Endothelial cell of umbilical vein (primary cell): ENCODE results near the gene CRB1. TPM values are rescaled to one million over a fixed set of nuclear protein-coding genes. Genes with fewer than 3 reads are reported as not detected.

Source experiments
- BruUV-seq: library from RNA; stranded (reverse); fragments of 400-500 nt; replicated peaks from 2 replicates; lab custom pipeline; 2021; lab: Mats Ljungman, UMichigan
- CTCF ChIA-PET: fragments of 300-600, 350-600 bp; sonication (Branson Sonifier 250); formaldehyde crosslinking; loops from one replicate; lab custom pipeline; 2021; ENCODE audit warnings: antibody characterized with exemption, inconsistent platforms; lab: Charles Lee
- POLR2A ChIA-PET: fragments of 300-600, 350-600 bp; sonication (Branson Sonifier 250); formaldehyde crosslinking; loops from one replicate; lab custom pipeline; 2021; ENCODE audit warnings: antibody characterized with exemption, inconsistent platforms; lab: Charles Lee
- DNase-seq: peaks from one replicate; pipeline ENCODE4 v3.0.0-alpha.2; 2011; ENCODE audit warnings: low read depth, low spot score
- FAIRE-seq: peaks from 2 replicates; lab custom pipeline; 2011; peaks lifted over from hg19 to GRCh38; lab: Jason Lieb, UNC
- H2AFZ ChIP-seq: 2 replicates; pipeline ENCODE4 v1.6.0; 2012; ENCODE audit warnings: low read depth, low read length, control low read depth, inconsistent platforms
- H3K27ac ChIP-seq: 2 replicates; pipeline ENCODE4 v1.5.1; 2011; ENCODE audit warnings: low read depth, mild to moderate bottlenecking, control low read depth, low read length, moderate library complexity; ENCODE audit not compliant: insufficient read depth
- H3K27me3 ChIP-seq, 2 experiments: 2 replicates each; pipeline versions ENCODE4 v1.6.0 to v1.6.1; 2011; ENCODE audit warnings: low read length in 2 of 2, mixed read lengths in 1 of 2; ENCODE audit not compliant: control insufficient read depth in 2 of 2, insufficient read depth in 2 of 2
- H3K36me3 ChIP-seq, 2 experiments: 2 replicates in 1 of 2; 3 replicates in 1 of 2; pipeline ENCODE4 v1.5.1; 2011; ENCODE audit warnings: low read length in 2 of 2, mild to moderate bottlenecking in 1 of 2, moderate library complexity in 1 of 2; ENCODE audit not compliant: control insufficient read depth in 2 of 2, insufficient read depth in 2 of 2; ENCODE audit errors: extremely low read depth in 1 of 2
- H3K4me1 ChIP-seq: 3 replicates; pipeline ENCODE4 v1.5.1; 2011; ENCODE audit warnings: mild to moderate bottlenecking, low read length; ENCODE audit not compliant: control insufficient read depth, insufficient read depth; ENCODE audit errors: extremely low read depth
- H3K4me2 ChIP-seq: 2 replicates; pipeline ENCODE4 v1.6.1; 2011; ENCODE audit warnings: low read length, control low read depth, mixed read lengths; ENCODE audit not compliant: insufficient read depth
- H3K4me3 ChIP-seq, 3 experiments: fragments of 200-600 bp in 1 of 3; sonication (generic), shearing (Covaris generic) in 1 of 3; replicated peaks in 1 of 3; 2 replicates each; pipeline ENCODE4 v1.5.1; 2011 to 2016; ENCODE audit warnings: control low read depth in 3 of 3, low read length in 3 of 3, mild to moderate bottlenecking in 2 of 3, inconsistent platforms in 1 of 3, low read depth in 1 of 3, moderate library complexity in 1 of 3; ENCODE audit not compliant: insufficient read depth in 1 of 3
- H3K79me2 ChIP-seq: 2 replicates; pipeline ENCODE4 v1.6.0; 2012; ENCODE audit warnings: low read length, inconsistent platforms; ENCODE audit not compliant: control insufficient read depth, insufficient read depth
- H3K9ac ChIP-seq: replicated peaks from 2 replicates; pipeline ENCODE3; 2011; ENCODE audit warnings: low read length, control low read depth; ENCODE audit not compliant: insufficient read depth; ENCODE audit errors: extremely low read depth
- H3K9me1 ChIP-seq: replicated peaks from 3 replicates; pipeline ENCODE4 v1.6.0; 2011; ENCODE audit warnings: mild to moderate bottlenecking, low read length; ENCODE audit not compliant: control insufficient read depth, insufficient read depth; ENCODE audit errors: extremely low read depth
- H3K9me3 ChIP-seq: replicated peaks from 2 replicates; pipeline ENCODE4 v1.5.1; 2012; ENCODE audit warnings: low read length, inconsistent platforms; ENCODE audit not compliant: control insufficient read depth, insufficient read depth
- H4K20me1 ChIP-seq: replicated peaks from 2 replicates; pipeline ENCODE3; 2011; ENCODE audit warnings: mild to moderate bottlenecking, low read length; ENCODE audit not compliant: control insufficient read depth, insufficient read depth; ENCODE audit errors: extremely low read depth
- CTCF ChIP-seq, 2 donors: IDR thresholded peaks; 1 replicate in 1 of 2; 2 replicates in 1 of 2; pipeline ENCODE4 v1.5.1; 2011; ENCODE audit warnings: low read length in 2 of 2, mild to moderate bottlenecking in 2 of 2, moderate library complexity in 2 of 2, control low read depth in 1 of 2, inconsistent platforms in 1 of 2, low read depth in 1 of 2; ENCODE audit not compliant: insufficient read depth in 1 of 2; ENCODE audit errors: extremely low read depth in 1 of 2
- EZH2 ChIP-seq: IDR thresholded peaks from 2 replicates; pipeline ENCODE4 v1.6.1; 2012; ENCODE audit warnings: borderline replicate concordance, low read depth, mild to moderate bottlenecking, moderate library complexity, low read length, inconsistent platforms; ENCODE audit not compliant: severe bottlenecking
- FOS ChIP-seq: IDR thresholded peaks from 2 replicates; pipeline ENCODE4 v1.6.1; 2011; ENCODE audit warnings: mild to moderate bottlenecking, low read length, moderate library complexity, borderline replicate concordance; ENCODE audit not compliant: insufficient read depth
- JUN ChIP-seq: IDR thresholded peaks from 2 replicates; pipeline ENCODE4 v1.6.1; 2011; ENCODE audit warnings: borderline replicate concordance, low read depth; ENCODE audit not compliant: insufficient read length, insufficient read depth
- MAX ChIP-seq: IDR thresholded peaks from 2 replicates; pipeline ENCODE4 v1.6.1; 2011; ENCODE audit not compliant: insufficient read depth, insufficient read length
- MYC ChIP-seq: IDR thresholded peaks from one replicate; pipeline ENCODE4 v1.6.1; 2011; ENCODE audit warnings: mild to moderate bottlenecking, low read depth, low read length
- POLR2A ChIP-seq: IDR thresholded peaks from 2 replicates; pipeline ENCODE4 v1.6.1; 2012; ENCODE audit warnings: low read depth, mild to moderate bottlenecking, control low read depth, low read length
- POLR2AphosphoS5 ChIP-seq: IDR thresholded peaks from 2 replicates; pipeline ENCODE4 v1.6.1; 2012; ENCODE audit warnings: low read depth, mild to moderate bottlenecking, control low read depth, low read length, moderate library complexity; ENCODE audit not compliant: insufficient read depth
- dilution Hi-C: fragments of 300-500 bp; cut with MboI; formaldehyde crosslinking; loops from one replicate; pipeline ENCODE4 v1.15.0; 2019; ENCODE audit warnings: low sequenced_read_pairs; ENCODE audit not compliant: extremely low pct_ligation_motif_present
- intact Hi-C: fragments of 100-400 bp; cut with micrococcal nuclease; formaldehyde crosslinking; loops from one replicate; pipeline ENCODE4 v1.10.0; 2022
- polyA plus RNA-seq, 4 experiments: library from polyadenylated mRNA; depleted of rRNA in 3 of 4; stranded (reverse) in 3 of 4; unstranded in 1 of 4; fragments of >200 nt; gene quantifications; 2 replicates each; pipeline versions ENCODE4 v1.2.1 to v1.2.3, GENCODE V29; 2011 to 2012; ENCODE audit warnings: missing spikeins in 1 of 4
- total RNA-seq: library from RNA; stranded (reverse); gene quantifications from 2 replicates; pipeline ENCODE4 v1.2.3, GENCODE V29; 2021

The CRB1 gene
- total and polyA plus RNA-seq, 2 donors (not counting 3 experiments of a cell fraction or from before 2014, with no cell fraction given) = not detected

GRCh38 chr1:197390856-197391255, 122.8 kb downstream of the CRB1 start:
- no peaks in the 10 kb centered on the region for H3K4me1 ChIP-seq
- dilution Hi-C loops = no loop called here
- no peaks in the 10 kb centered on the region for H3K27me3 ChIP-seq
- H3K9me3 ChIP-seq = no peaks in the 10 kb centered on the region
- DNase-seq (no peak), FAIRE-seq (no peak)
- CTCF ChIA-PET = interaction anchor here (1.2 to 3.4 kb wide), 4 partner anchors 9 to 167 kb away, joined by 3 to 34 read pairs (median 4); no protein-coding TSS in a partner anchor
- TF ChIP-seq CTCF (IDR thresholded peaks at IDR 0.05; ENCODE audit: extremely low read depth in 1 of 2, insufficient read depth in 1 of 2, low read depth in 1 of 2, low read length in 2 of 2) = no peak
- no peak for TF ChIP-seq MYC
- TF ChIP-seq POLR2A = no peak
- TF ChIP-seq EZH2 = no peak
- TF ChIP-seq MAX = no peak
- TF ChIP-seq JUN = no peak
- TF ChIP-seq FOS = no peak
- TF ChIP-seq POLR2AphosphoS5 = no peak
- no peak overlapping the region for H3K27ac ChIP-seq
- H4K20me1 ChIP-seq = no peaks in the 10 kb centered on the region
- POLR2A ChIA-PET = interaction anchor here (0.6 kb wide), 1 partner anchor 29 kb away, joined by 3 read pairs; no protein-coding TSS in a partner anchor
- H3K36me3 ChIP-seq = no peaks in the 10 kb centered on the region
- intact Hi-C loops = no loop called here
- H3K9ac ChIP-seq = no peak overlapping the region
- H2AFZ ChIP-seq = no peak overlapping the region
- no peaks in the 10 kb centered on the region for H3K9me1 ChIP-seq
- no peak overlapping the region for H3K4me3 ChIP-seq
- no peak overlapping the region for H3K4me2 ChIP-seq
- H3K79me2 ChIP-seq = no peaks in the 10 kb centered on the region
- no TSS peak for BruUV-seq
